IMR-90 (cell line): ENCODE data around the gene MTCH2. TPM values are rescaled to one million over a fixed set of nuclear protein-coding genes. Genes with fewer than 3 reads are reported as not detected.

Source experiments
- ATAC-seq: fragments of 200-7000 bp; cut with Tn5 transposase; 2 replicates; pipeline ENCODE4 v1.9.1; 2020; ENCODE audit warnings: low read depth, mild to moderate bottlenecking, moderate library complexity
- BruUV-seq: library from RNA; stranded (reverse); fragments of 400-500 nt; replicated peaks from 2 replicates; lab custom pipeline; 2021; lab: Mats Ljungman, UMichigan
- CTCF ChIA-PET: fragments of 300-600 bp; formaldehyde crosslinking; extraction: SDS; loops from one replicate; lab custom pipeline; 2021; ENCODE audit warnings: antibody characterized with exemption; lab: Yijun Ruan, JAX
- POLR2A ChIA-PET: fragments of 300-600 bp; sonication (Branson Sonifier 250); formaldehyde crosslinking; loops from one replicate; lab custom pipeline; 2022; ENCODE audit warnings: antibody characterized with exemption; ENCODE audit not compliant: unreplicated experiment; lab: Charles Lee
- DNase-seq: peaks from one replicate; pipeline ENCODE4 v3.0.0; 2013
- H2AFZ ChIP-seq: replicated peaks from 2 replicates; pipeline ENCODE3; 2013; ENCODE audit warnings: low read length, mild to moderate bottlenecking; ENCODE audit not compliant: poor library complexity
- H2AK5ac ChIP-seq: 2 replicates; pipeline ENCODE4 v1.6.1; 2013; ENCODE audit warnings: low read depth, low read length, inconsistent platforms
- H2AK9ac ChIP-seq: replicated peaks from 2 replicates; pipeline ENCODE3; 2013; ENCODE audit warnings: mild to moderate bottlenecking, low read depth, low read length, moderate library complexity; ENCODE audit not compliant: poor library complexity
- H2BK120ac ChIP-seq: 2 replicates; pipeline ENCODE4 v1.6.1; 2013; ENCODE audit warnings: low read depth, low read length, inconsistent platforms
- H2BK15ac ChIP-seq: 3 replicates; pipeline ENCODE4 v1.6.1; 2013; ENCODE audit warnings: low read depth, low read length, inconsistent platforms
- H2BK20ac ChIP-seq: 2 replicates; pipeline ENCODE4 v1.6.1; 2013; ENCODE audit warnings: low read depth, mild to moderate bottlenecking, inconsistent platforms, low read length, moderate library complexity
- H2BK5ac ChIP-seq: 2 replicates; pipeline ENCODE4 v1.6.1; 2013; ENCODE audit warnings: mild to moderate bottlenecking, low read depth, low read length, inconsistent platforms; ENCODE audit not compliant: poor library complexity, severe bottlenecking
- H3K14ac ChIP-seq: replicated peaks from 2 replicates; pipeline ENCODE4 v1.6.1; 2013; ENCODE audit warnings: low read depth, low read length, inconsistent platforms
- H3K18ac ChIP-seq: 2 replicates; pipeline ENCODE4 v1.6.1; 2013; ENCODE audit warnings: low read depth, low read length, control low read depth
- H3K23ac ChIP-seq: 2 replicates; pipeline ENCODE4 v1.6.1; 2013; ENCODE audit warnings: low read depth, low read length, inconsistent platforms
- H3K27ac ChIP-seq: 2 replicates; pipeline ENCODE4 v1.5.1; 2013; ENCODE audit warnings: mild to moderate bottlenecking, control low read depth, low read length; ENCODE audit not compliant: insufficient read depth
- H3K27me3 ChIP-seq: 2 replicates; pipeline ENCODE4 v1.6.1; 2013; ENCODE audit warnings: low read length; ENCODE audit not compliant: control insufficient read depth, insufficient read depth
- H3K36me3 ChIP-seq: 2 replicates; pipeline ENCODE4 v1.6.1; 2013; ENCODE audit warnings: low read length, mixed read lengths; ENCODE audit not compliant: control insufficient read depth, insufficient read depth
- H3K4ac ChIP-seq: 2 replicates; pipeline ENCODE4 v1.6.1; 2013; ENCODE audit warnings: low read depth, low read length, inconsistent platforms
- H3K4me1 ChIP-seq: 2 replicates; pipeline ENCODE4 v1.6.1; 2013; ENCODE audit warnings: low read length, mixed read lengths; ENCODE audit not compliant: control insufficient read depth, insufficient read depth
- H3K4me2 ChIP-seq: 2 replicates; pipeline ENCODE4 v1.6.1; 2013; ENCODE audit warnings: low read depth, mild to moderate bottlenecking, control low read depth, low read length, moderate library complexity
- H3K4me3 ChIP-seq: 2 replicates; pipeline ENCODE4 v1.5.1; 2013; ENCODE audit warnings: low read depth, mild to moderate bottlenecking, control low read depth, low read length, moderate library complexity; ENCODE audit not compliant: insufficient read depth
- H3K56ac ChIP-seq: 2 replicates; pipeline ENCODE4 v1.6.1; 2013; ENCODE audit warnings: low read length, inconsistent platforms; ENCODE audit not compliant: insufficient read depth; ENCODE audit errors: extremely low read depth
- H3K79me1 ChIP-seq, 2 experiments: 2 replicates each; pipeline ENCODE4 v1.6.1; 2013; ENCODE audit warnings: low read length in 2 of 2, inconsistent platforms in 1 of 2, low read depth in 1 of 2
- H3K9ac ChIP-seq: 2 replicates; pipeline ENCODE4 v1.6.1; 2013; ENCODE audit warnings: low read depth, low read length, control low read depth
- H3K9me1 ChIP-seq: 2 replicates; pipeline ENCODE4 v1.6.1; 2013; ENCODE audit warnings: low read length, inconsistent platforms; ENCODE audit not compliant: insufficient read depth
- H3K9me3 ChIP-seq: 2 replicates; pipeline ENCODE4 v1.6.1; 2013; ENCODE audit warnings: low read length; ENCODE audit not compliant: control insufficient read depth, insufficient read depth
- H4K20me1 ChIP-seq: 2 replicates; pipeline ENCODE4 v1.6.1; 2013; ENCODE audit warnings: low read length, inconsistent platforms; ENCODE audit not compliant: insufficient read depth
- H4K5ac ChIP-seq: 2 replicates; pipeline ENCODE4 v1.6.1; 2013; ENCODE audit warnings: mild to moderate bottlenecking, low read depth, low read length, control low read depth
- H4K8ac ChIP-seq, 2 experiments: 2 replicates each; pipeline ENCODE4 v1.6.1; 2013; ENCODE audit warnings: low read depth in 2 of 2, low read length in 2 of 2, control low read depth in 1 of 2, inconsistent platforms in 1 of 2
- H4K91ac ChIP-seq: 2 replicates; pipeline ENCODE4 v1.6.1; 2013; ENCODE audit warnings: low read depth, low read length, inconsistent platforms; ENCODE audit not compliant: insufficient read depth
- FOS ChIP-seq: fragments of 150-350 bp; IDR thresholded peaks from 2 replicates; pipeline ENCODE4 v1.6.1; 2016; ENCODE audit warnings: low read depth, low read length
- MAZ ChIP-seq: IDR thresholded peaks from 2 replicates; pipeline ENCODE4 v1.6.1; 2012; ENCODE audit warnings: low read depth, mild to moderate bottlenecking, low read length, improper control_type of control experiment, moderate library complexity, borderline replicate concordance
- MXI1 ChIP-seq: IDR thresholded peaks from 2 replicates; pipeline ENCODE4 v1.6.1; 2012; ENCODE audit warnings: low read depth, mild to moderate bottlenecking, low read length, moderate library complexity, borderline replicate concordance
- NFE2L2 ChIP-seq: fragments of 150-350 bp; IDR thresholded peaks from 2 replicates; pipeline ENCODE4 v1.6.1; 2016; ENCODE audit warnings: low read depth, mild to moderate bottlenecking, low read length
- RCOR1 ChIP-seq: IDR thresholded peaks from 2 replicates; pipeline ENCODE4 v1.6.1; 2012; ENCODE audit warnings: mild to moderate bottlenecking, low read length, improper control_type of control experiment; ENCODE audit not compliant: insufficient replicate concordance
- SMC3 ChIP-seq: fragments of 150-350 bp; IDR thresholded peaks from 2 replicates; pipeline ENCODE4 v1.6.1; 2016; ENCODE audit warnings: low read depth, mild to moderate bottlenecking, antibody characterized with exemption, low read length, moderate library complexity
- WGBS, 2 experiments: methylation state at CpG; one replicate each; pipeline versions ENCODE4 v1.1.5 to v1.1.7; 2013; ENCODE audit warnings: missing lambda C conversion rate in 2 of 2; ENCODE audit not compliant: insufficient read length in 1 of 2; ENCODE audit errors: extremely low coverage in 2 of 2; 5-methylcytosine and 5-hydroxymethylcytosine counted together
- dilution Hi-C: fragments of 300-500 bp; cut with HindIII; formaldehyde crosslinking; loops from one replicate; pipeline ENCODE4 v1.14.3; 2018; ENCODE audit warnings: low sequenced_read_pairs; ENCODE audit not compliant: unreplicated experiment
- in situ Hi-C: fragments of 300-500 bp; cut with MboI; formaldehyde crosslinking; loops from 3 replicates; pipeline ENCODE4 v1.14.3; 2019; ENCODE audit warnings: low sequenced_read_pairs, inconsistent platforms, mixed read lengths
- intact Hi-C: fragments of 100-400 bp; cut with micrococcal nuclease; formaldehyde crosslinking; loops from 2 replicates; pipeline ENCODE4 v1.10.0; 2022
- polyA plus RNA-seq, 3 experiments: library from polyadenylated mRNA; depleted of rRNA; stranded (reverse); fragments of >200 nt; gene quantifications; 2 replicates each; pipeline ENCODE4 v1.2.3, GENCODE V29; 2012; ENCODE audit warnings: low replicate concordance in 1 of 3
- total RNA-seq: library from RNA; depleted of rRNA; stranded (reverse); fragments of >200 nt; gene quantifications from 2 replicates; pipeline ENCODE4 v1.2.3, GENCODE V29; 2012
- TF ChIP-seq, protein P1 (sequence below): fragments of 150-350 bp; IDR thresholded peaks from 2 replicates; pipeline ENCODE4 v1.6.1; 2016; ENCODE audit warnings: low read depth, mild to moderate bottlenecking, low read length, moderate library complexity, borderline replicate concordance
- TF ChIP-seq, protein P2 (sequence below): conservative IDR thresholded peaks from 2 replicates; pipeline ENCODE4 v1.5.1; 2012; ENCODE audit warnings: mild to moderate bottlenecking, low read depth, low read length, improper control_type of control experiment
- TF ChIP-seq, protein P3 (sequence below): fragments of 150-350 bp; IDR thresholded peaks from 2 replicates; pipeline ENCODE4 v1.6.1; 2017; ENCODE audit warnings: mild to moderate bottlenecking, antibody characterized with exemption, low read length, low read depth

The MTCH2 gene
- total and polyA plus RNA-seq, 2 of the 4 experiments (the other 2 are of a cell fraction), result 103 to 163 TPM

DNA sequence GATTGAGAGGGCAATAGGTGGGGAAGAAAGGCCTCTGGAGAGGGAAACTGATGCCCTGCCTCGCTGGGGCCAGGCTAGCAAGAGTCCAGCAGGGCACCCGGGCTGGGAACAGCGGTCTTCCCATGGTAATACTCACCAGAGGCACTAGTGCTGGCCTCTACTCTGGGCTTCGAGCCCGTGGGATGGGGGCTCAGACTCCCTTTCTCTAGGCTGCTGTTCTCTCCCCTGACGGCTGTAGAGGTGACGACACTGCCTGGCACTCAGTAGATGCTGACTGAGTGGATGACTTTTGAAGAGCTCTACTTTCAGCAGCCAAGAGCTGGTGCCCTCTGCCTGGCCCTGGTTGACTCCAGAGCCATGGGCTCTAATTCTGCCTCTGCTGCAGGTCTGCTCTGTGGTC is 47.3 kb downstream of the MTCH2 start:
- Histone ChIP-seq H3K18ac (no peak overlapping the region), H3K9me3 (no peaks in the 10 kb centered on the region; the same call in 1 of the 2 replicates), H2BK120ac (no peak overlapping the region), H3K4me3 (no peak overlapping the region), H2BK15ac (no peak overlapping the region), H2BK5ac (no peak overlapping the region), H3K9ac (no peak overlapping the region), H4K20me1 (no peaks in the 10 kb centered on the region), H3K27me3 (peaks cover 52% of the 10 kb centered on the region), H3K4me1 (no peaks in the 10 kb centered on the region), H3K79me1 (no peaks in the 10 kb centered on the region), H3K9me1 (no peaks in the 10 kb centered on the region), H3K4me2 (no peak overlapping the region), H2BK20ac (no peak overlapping the region), H3K23ac (no peak overlapping the region), H4K5ac (no peak overlapping the region), H4K8ac (no peak overlapping the region), H3K14ac (no peak overlapping the region), H3K56ac (no peak overlapping the region), H2AFZ (no peak overlapping the region), H2AK5ac (no peak overlapping the region), H3K36me3 (no peaks in the 10 kb centered on the region), H3K27ac (no peak overlapping the region), H3K4ac (no peak overlapping the region), H2AK9ac (no peak overlapping the region), H4K91ac (no peak overlapping the region)
- ATAC-seq (no peak), DNase-seq (no peak)
- ChIA-PET POLR2A (no interaction called here), CTCF (interaction anchor here (0.9 to 1.1 kb wide), 3 partner anchors 9 to 31 kb away, joined by 3 to 6 read pairs (median 5); partner anchors contain the start of gene FAM180B)
- in situ Hi-C loops (no loop called here), dilution Hi-C loops (no loop called here), intact Hi-C loops (no loop called here)
- BruUV-seq, result no TSS peak
- WGBS, 2 experiments, result 40% methylated on average over 2 of the region's 7 CpGs; no CpG with 5 or more reads in 1 of the 2 experiments
- TF ChIP-seq RCOR1 (no peak), NFE2L2 (no peak), SMC3 (no peak), MXI1 (no peak), MAZ (no peak), FOS (no peak)
- TF ChIP-seq, protein P1, sequence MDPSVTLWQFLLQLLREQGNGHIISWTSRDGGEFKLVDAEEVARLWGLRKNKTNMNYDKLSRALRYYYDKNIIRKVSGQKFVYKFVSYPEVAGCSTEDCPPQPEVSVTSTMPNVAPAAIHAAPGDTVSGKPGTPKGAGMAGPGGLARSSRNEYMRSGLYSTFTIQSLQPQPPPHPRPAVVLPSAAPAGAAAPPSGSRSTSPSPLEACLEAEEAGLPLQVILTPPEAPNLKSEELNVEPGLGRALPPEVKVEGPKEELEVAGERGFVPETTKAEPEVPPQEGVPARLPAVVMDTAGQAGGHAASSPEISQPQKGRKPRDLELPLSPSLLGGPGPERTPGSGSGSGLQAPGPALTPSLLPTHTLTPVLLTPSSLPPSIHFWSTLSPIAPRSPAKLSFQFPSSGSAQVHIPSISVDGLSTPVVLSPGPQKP, result no peak
- TF ChIP-seq, protein P2, sequence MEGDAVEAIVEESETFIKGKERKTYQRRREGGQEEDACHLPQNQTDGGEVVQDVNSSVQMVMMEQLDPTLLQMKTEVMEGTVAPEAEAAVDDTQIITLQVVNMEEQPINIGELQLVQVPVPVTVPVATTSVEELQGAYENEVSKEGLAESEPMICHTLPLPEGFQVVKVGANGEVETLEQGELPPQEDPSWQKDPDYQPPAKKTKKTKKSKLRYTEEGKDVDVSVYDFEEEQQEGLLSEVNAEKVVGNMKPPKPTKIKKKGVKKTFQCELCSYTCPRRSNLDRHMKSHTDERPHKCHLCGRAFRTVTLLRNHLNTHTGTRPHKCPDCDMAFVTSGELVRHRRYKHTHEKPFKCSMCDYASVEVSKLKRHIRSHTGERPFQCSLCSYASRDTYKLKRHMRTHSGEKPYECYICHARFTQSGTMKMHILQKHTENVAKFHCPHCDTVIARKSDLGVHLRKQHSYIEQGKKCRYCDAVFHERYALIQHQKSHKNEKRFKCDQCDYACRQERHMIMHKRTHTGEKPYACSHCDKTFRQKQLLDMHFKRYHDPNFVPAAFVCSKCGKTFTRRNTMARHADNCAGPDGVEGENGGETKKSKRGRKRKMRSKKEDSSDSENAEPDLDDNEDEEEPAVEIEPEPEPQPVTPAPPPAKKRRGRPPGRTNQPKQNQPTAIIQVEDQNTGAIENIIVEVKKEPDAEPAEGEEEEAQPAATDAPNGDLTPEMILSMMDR, result no peak
- TF ChIP-seq, protein P3, sequence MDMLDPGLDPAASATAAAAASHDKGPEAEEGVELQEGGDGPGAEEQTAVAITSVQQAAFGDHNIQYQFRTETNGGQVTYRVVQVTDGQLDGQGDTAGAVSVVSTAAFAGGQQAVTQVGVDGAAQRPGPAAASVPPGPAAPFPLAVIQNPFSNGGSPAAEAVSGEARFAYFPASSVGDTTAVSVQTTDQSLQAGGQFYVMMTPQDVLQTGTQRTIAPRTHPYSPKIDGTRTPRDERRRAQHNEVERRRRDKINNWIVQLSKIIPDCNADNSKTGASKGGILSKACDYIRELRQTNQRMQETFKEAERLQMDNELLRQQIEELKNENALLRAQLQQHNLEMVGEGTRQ, result no peak
